OCI-LY7 (cell line): ENCODE measurements around the gene TTC28.

Experiments used
- EZH2phosphoT487 ChIP-seq: fragments of 200-600 bp; sonication (generic); IDR thresholded peaks from 2 replicates; pipeline ENCODE4 v1.6.1; 2018; ENCODE audit warnings: low read depth, borderline replicate concordance, mild to moderate bottlenecking, mixed run types, antibody characterized with exemption, low read length, moderate library complexity, mixed read lengths
- TF ChIP-seq, protein P1 (sequence below): fragments of 200-600 bp; sonication (generic); conservative IDR thresholded peaks from 2 replicates; pipeline ENCODE4 v1.5.1; 2014; ENCODE audit warnings: mild to moderate bottlenecking, antibody characterized with exemption, low read length, moderate library complexity, mixed read lengths

DNA sequence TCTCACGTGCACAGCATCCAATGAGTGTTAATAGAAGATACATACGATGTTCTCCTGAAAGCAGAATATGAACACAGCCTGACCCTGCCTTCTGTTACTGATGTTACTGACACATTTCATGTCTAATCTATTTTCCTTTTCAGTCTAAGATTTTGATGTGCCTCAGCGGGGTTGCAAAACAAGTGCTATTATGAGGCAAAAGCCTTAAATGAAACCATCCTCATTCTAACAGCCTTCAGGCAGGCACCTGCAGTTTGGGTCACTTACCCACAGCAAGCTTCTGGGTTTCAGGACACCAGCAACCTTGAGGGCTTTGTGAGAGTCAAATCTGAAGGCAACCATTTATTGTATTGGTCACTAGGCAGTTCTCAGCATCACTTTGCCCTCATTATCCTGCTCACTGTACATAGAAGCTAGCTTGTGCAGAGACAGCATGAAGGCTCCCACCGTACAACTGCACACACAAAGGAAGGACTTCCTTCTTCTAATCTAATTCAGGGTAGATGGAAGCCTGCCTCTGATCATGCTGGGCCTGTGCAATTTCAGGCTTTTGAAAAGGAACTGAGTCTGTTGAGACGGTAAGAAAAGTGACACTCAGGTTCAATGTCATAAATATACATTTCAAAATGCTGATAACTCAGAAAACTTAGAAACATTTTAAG lies 577.4 kb downstream of the TTC28 start:
- TF ChIP-seq EZH2phosphoT487, result no peak
- TF ChIP-seq, protein P1, sequence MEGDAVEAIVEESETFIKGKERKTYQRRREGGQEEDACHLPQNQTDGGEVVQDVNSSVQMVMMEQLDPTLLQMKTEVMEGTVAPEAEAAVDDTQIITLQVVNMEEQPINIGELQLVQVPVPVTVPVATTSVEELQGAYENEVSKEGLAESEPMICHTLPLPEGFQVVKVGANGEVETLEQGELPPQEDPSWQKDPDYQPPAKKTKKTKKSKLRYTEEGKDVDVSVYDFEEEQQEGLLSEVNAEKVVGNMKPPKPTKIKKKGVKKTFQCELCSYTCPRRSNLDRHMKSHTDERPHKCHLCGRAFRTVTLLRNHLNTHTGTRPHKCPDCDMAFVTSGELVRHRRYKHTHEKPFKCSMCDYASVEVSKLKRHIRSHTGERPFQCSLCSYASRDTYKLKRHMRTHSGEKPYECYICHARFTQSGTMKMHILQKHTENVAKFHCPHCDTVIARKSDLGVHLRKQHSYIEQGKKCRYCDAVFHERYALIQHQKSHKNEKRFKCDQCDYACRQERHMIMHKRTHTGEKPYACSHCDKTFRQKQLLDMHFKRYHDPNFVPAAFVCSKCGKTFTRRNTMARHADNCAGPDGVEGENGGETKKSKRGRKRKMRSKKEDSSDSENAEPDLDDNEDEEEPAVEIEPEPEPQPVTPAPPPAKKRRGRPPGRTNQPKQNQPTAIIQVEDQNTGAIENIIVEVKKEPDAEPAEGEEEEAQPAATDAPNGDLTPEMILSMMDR, result no peak
